Left cardiac atrium (tissue), 4 donors: ENCODE data around the gene HADHA. TPM values are rescaled to one million over a fixed set of nuclear protein-coding genes. Genes with fewer than 3 reads are reported as not detected.
A peak's percentile ranks its signal among the peaks of the same experiment; 100 is the strongest.

Experiments used
- ATAC-seq, 2 donors: fragments of 200-7000 bp; cut with Tn5 transposase; one replicate each; pipeline ENCODE4 v1.9.1; 2020; ENCODE audit warnings: mild to moderate bottlenecking in 2 of 2, moderate library complexity in 2 of 2
- DNase-seq: peaks from one replicate; pipeline ENCODE4 v3.0.0-alpha.2; 2020
- intact Hi-C, 2 donors: fragments of 100-400 bp; cut with DNase I; formaldehyde crosslinking; loops; one replicate each; pipeline versions ENCODE4 v1.14.1 to v1.15.1; 2022 to 2023
- total RNA-seq, 2 donors: library from RNA; stranded (reverse); fragmentation: NEBNext Ultra II Directional; extraction: Animal tissue kit (Norgen Biotek cat#: 25700); gene quantifications; one replicate each; pipeline ENCODE4 v1.2.1, GENCODE V29; 2021
- donor health status: DM: no; HTN: yes; CAD: no.
- donor health status: DM: no; HTN: yes; CAD: no; lungs with severe emphysema.
- donor health status: DM: yes; HTN: yes; CAD: no.
- donor health status: Dilated cardiomyopathy.

The HADHA gene
- total RNA-seq, 2 donors from 2014 or later, result 330 to 349 TPM

DNA sequence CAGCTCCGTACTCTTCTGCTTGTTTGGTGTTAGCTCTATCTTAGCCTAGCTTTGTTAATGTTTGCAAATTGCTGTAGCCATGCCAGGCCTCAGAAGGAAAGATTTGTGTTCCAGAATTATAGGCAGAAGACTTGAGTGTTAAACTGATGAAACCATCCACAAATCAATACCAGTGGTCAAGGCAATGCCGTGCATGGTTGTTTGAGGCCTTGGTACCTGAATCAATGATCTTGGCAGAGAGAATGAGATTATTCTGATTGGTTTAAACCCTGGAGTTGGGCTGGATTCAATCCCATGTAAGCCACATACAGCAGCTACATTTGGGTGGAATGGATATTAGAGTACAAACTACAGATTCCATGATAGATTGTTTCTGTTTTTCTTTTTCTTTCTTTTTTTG, 5.2 kb upstream of the HADHA start:
- ATAC-seq (no peak), DNase-seq (no peak)
- intact Hi-C loops, result no loop called here

DNA sequence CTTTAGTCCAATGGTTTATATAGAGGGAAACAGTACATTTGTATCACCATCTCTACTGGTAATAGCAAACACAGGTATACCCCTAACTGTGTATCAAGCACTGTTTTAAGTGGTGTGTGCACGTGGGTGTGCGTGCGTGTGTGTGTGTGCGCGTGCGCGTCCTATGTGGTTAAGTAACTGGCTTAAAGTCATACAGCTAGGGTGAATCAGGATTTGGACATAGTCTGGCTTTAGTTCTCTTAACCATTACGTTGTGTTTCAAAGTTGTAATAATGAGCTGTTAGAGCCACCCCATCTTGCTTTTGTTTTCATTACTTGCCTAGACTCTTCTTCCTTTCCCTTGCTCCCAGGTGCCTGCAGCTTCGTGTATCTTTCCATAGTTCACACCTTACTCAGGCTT, 2.4 kb upstream of the HADHA start:
- intact Hi-C loops, result no loop called here
- DNase-seq, result peak; percentile 32
- ATAC-seq, result no peak

DNA sequence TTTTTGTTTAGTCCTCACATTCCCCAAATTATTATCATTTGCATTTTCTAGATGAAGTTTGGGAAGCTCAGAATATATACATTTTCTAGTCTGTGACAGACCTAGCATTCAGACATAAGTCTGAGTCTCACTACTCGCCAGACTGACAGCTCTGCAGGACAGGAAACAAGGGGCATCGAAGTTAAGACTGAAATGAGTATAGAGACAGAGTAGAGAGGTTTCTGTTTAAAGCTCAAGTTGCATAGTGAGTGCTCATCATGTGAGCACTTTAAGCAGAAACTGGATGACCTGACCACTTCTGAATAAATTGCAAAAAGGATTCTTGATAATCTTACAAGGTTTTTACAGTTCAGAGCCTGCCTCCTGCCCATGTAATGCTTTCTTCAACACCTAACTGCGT, 1.4 kb upstream of the HADHA start:
- ATAC-seq, result no peak
- intact Hi-C loops, result no loop called here

DNA sequence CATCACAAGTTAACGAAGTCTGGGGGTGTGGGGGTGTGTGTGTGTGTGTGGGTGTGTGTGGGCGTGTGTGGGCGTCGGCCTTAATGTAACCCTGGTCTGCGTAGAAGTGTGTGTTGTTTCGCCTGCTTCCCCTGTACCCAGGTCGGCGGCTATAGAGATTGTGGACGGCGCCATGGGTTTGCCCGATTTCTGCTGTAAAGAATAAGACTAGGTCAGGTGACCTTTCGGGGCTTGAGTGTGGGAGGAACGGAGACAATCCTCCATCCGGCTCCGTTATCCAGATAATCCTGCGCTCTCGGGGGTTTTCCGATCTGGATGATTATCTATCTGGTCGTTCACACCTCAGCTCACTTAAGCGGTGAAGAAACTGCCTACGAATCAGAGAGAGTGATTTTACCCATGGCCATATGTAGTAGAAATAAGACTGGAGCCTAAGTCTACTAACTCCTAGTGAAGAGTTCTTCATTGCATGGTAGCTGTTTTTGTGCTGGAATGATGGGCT, 850 bp upstream of the HADHA start:
- intact Hi-C loops, result no loop called here
- ATAC-seq, result peak; percentile 13 to 43
- DNase-seq, result peak; percentile 34

More for the DNA sequence above, 1.4 kb upstream of the HADHA start:
- DNase-seq, result no peak

DNA sequence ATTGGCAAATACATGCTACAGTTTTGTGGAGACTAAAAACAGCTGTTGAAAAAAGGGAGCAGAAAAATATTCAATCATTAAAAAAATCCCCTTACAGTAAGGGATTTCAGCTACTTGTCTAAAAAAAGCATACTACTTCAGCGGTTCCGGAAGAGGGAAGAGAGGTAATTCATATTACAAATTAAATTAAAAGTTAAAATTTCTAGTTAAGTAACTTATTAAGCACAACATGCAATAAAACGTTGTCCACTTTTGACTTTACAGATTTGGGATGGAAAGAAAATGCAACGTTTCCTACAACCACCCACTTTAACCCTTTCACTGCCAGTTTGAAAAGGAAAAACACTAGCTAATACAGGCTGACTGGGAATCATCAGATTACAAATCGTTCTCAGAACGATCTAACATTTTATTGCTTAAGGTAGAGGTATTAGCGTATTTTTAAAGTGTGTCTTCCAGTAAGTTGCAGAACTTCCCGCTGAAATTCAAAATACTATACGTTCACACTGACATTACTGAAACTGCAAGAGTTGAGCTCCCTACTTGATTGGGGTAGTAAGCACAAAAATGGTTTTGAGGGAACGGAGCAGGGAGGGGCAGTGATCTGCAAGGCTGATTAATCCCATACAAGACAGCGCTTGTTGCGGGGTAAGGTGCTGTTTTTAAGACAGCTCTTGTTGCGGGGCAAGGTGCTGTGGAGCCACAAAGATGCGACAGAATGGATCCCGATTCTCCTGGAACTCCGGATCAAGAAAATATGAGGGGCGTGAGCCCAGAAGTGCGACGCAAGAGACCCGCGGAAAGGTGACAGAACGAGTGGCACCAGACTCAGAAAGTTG, 743 bp downstream of the HADHA start:
- no peak for DNase-seq
- peak in 1 of 2 donors; percentile 3 for ATAC-seq
- intact Hi-C loops, result no loop called here

DNA sequence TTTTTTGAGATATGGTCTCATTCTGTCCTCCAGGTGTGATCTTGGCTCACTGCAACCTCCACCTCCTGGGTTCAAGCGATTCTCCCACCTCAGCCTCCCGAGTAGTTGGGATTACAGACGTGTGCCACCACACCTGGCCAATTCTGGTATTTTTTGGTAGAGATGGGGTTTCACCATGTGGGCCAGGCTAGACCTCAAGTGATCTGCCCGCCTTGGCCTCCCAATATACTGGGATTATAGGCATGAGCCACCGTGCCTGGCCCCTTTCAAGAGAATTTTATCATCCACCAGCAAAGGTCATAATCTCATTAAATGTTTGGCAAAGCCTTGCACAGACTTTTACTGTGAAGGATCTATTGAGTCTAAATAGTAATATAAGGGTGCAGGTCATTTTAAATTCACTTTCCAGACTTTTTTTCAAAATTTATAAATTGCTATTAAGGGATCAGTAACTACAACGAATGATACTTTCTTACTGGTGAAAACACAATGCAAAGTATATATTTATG, 2.5 kb downstream of the HADHA start:
- no peak for DNase-seq
- ATAC-seq, result no peak
- intact Hi-C loops, result no loop called here

DNA sequence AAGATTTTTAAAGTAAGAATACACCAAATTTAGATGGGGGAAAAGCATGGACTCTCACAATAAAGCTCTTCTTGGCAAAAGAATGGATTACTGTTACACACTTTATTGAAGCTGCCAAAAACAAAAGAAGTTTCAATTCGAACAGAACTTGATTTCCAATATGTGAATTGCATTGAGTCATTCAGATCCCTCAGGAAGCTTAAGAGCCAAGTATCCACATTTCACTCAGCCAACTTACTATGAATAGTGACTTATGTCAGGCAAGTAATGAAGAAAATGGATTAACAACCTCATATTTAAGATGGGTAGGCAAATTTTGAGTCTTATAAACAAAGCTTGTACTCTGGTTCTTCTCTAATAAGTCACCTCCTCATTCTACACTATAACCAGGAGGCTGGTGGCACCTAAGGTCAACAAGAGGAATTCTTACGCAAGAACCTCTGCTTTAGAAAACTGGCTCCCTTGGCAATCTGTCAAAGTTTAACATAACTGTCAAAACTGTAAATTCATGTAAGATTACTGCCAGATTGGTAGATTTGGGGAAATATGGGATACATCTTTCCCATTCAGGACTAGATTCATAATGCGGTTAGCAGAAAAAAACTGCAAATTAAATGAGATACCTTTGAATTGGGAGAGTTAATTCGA, 6.0 kb downstream of the HADHA start:
- intact Hi-C loops, result loop anchor here in 1 of 2 donors (2.0 kb wide), 1 partner anchor 42 kb away; no protein-coding TSS in a partner anchor
- ATAC-seq (peak in 1 of 2 donors; percentile 31), DNase-seq (no peak)

DNA sequence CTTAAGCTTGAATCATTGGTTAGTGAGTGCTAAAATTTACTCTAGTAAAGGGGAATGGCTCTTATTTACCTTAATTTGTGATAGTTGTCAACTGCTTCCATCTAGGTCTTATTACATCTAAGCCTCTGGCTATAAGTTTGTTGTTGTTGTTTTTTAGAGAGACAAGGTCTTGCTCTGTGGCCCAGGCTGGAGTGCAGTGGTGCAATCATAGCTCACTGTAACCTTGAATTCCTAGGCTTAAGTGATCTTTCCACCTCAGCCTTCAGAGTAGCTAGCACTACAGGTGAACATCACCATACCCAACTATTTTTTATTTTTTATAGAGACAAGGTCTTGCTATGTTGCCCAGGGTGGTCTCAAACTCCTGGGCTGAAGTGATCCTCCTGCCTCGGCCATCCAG, 6.6 kb downstream of the HADHA start:
- no peak for DNase-seq
- no peak for ATAC-seq
- intact Hi-C loops, result loop anchor here in 1 of 2 donors (2.0 kb wide), 1 partner anchor 43 kb away; no protein-coding TSS in a partner anchor

DNA sequence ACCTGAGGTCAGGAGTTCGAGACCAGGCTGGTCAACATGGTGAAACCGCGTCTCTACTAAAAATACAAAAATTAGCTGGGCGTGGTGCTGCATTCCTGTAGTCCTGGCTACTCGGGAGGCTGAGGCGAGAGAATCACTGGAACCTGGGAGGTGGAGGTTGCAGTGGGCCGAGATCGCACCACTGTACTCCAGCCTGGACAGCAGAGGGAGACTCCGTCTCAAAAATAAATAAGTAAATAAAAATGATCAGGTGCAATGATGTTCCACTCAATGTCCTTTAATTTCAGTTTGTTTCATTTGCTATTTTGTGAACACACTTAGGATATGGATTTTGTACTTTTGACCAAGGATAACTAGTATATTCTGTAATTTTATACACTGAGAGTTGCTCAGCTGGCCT, 9.3 kb downstream of the HADHA start:
- no peak for ATAC-seq
- no peak for DNase-seq
- intact Hi-C loops, result no loop called here

DNA sequence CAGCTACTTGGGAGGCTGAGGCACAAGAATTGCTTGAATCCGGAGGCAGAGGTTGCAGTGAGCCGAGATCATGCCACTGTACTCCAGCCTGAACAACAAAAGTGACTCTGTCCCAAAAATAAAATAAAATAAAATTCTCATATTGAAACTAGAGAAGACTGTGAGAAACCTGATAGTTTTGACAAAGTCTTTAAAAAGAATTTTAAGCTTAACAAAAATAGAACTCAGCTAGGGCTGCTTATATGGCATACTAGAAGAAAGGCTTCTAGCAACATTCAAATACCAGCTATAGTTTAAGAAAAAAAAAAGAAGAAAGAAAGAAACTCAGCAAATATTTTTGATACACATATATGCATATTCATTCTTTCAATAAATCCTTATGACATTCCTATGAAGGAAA, 13.6 kb downstream of the HADHA start:
- intact Hi-C loops, result loop anchor here in 1 of 2 donors (5.0 kb wide), 1 partner anchor 51 kb away; no protein-coding TSS in a partner anchor
- DNase-seq (no peak), ATAC-seq (no peak)

DNA sequence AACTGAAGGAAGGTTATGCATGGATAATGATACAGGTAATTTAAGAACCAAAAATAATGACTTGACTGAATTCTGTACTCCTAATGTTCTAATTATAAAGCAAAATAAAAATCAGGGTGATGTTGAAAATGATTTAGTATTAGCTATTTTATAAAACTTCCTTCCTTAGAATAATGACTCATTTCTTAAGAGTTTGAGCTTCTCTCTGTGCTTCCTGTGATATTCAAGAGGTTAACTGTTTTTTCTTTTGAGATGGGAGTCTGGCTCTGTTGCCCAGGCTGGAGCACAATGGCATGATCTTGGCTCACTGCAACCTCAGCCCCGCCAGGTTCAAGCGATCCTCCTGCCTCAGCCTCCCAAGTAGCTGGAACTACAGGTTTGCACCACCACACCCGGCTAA, 14.8 kb downstream of the HADHA start:
- no peak for DNase-seq
- intact Hi-C loops, result no loop called here
- ATAC-seq, result no peak

DNA sequence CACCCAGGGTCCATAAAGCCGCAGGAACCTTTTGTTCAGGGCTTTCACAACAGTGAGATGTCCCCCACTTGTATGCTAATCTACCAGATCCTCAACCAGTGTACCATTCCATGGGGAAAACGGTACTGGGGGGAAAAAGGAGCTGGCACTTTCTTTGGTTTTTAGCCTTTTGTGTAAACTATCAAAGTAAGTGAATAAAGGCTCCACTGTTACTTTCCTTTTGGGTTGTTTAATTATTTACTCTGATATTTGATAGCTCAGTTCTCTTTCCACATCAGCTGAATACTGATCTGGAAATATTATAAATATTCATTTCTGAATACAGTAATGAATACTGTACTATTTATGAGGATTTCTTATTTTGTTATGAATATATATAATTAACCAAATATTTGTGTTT, 20.3 kb downstream of the HADHA start:
- ATAC-seq, result no peak
- intact Hi-C loops, result no loop called here
- no peak for DNase-seq

DNA sequence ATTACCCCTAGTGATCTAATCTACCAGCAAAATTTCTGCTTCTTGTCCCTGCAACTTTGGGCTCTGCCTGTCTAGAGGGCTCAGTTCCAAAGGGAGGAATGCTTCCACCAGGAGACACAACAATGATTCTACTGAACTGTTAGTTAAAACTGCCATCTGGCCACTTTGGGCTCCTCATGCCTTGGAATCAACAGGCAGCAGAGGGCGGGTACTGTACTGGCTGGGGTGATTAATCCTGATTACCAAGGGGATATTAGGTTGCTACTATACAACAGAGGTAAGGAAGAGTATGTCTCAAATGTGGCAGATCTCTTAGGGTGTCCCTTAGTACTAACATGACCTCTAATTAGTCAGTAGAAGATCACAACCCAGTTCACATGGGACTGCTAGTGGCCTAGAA, 21.4 kb downstream of the HADHA start:
- intact Hi-C loops, result no loop called here
- ATAC-seq, result no peak
- DNase-seq, result no peak

DNA sequence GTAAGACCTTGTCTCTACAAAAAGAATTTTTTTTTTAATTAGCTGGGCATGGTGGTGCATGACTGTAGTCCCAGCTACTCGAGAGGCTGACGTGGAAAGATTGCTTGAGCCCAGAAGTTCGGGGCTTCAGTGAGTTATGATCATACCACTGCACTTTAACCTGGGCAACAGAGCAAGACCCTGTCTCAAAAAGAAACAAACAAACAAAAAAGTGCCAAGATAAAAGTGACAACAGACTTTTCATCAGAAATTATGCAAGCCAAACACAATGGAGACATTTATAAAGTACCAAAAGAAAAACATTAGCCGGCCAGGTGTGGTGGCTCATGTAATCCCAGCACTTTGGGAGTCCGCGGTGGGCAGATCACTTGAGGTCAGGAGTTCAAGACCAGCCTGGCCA, 26.7 kb downstream of the HADHA start:
- DNase-seq, result no peak
- intact Hi-C loops, result no loop called here

DNA sequence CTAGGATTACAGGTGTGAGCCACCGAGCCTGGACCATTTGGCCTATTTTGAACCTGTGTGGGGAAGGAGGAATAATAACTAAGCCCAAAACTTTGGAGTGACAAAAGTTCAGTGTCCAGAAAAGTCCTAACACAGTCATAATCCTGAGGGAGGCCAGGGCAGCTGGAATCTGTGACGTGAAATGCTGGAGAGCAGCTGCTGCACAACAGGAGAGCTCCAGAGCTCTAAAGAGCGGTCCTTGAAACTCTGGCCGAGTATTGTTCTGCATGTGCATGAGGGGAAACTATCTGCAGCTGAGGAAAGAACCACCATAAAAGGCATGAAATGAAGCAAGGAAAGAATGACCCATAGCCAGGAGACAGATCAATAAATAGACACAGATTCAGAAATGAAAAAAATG, 27.8 kb downstream of the HADHA start:
- no peak for DNase-seq
- ATAC-seq, result no peak
- intact Hi-C loops, result no loop called here

More for the DNA sequence above, 26.7 kb downstream of the HADHA start:
- ATAC-seq, result no peak

DNA sequence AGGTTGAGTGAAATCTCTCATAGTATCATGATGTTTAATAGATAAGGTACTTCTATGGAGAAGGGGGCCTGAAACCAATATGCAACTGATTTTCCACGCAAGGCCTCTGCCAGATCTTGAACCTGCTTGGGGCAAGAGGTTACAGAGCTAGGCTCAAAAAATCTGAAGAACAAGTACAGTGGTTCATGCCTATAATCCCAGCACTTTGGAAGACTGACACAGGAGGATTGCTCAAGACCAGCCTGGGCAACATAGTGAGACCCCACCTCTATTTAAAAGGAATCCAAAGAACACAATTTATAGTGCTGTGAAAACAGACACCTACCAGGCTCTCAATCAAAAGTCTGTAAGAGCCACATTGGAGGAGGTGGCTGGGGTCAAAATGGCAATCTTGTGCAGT, 28.6 kb downstream of the HADHA start:
- DNase-seq, result no peak
- ATAC-seq, result no peak
- intact Hi-C loops, result no loop called here

DNA sequence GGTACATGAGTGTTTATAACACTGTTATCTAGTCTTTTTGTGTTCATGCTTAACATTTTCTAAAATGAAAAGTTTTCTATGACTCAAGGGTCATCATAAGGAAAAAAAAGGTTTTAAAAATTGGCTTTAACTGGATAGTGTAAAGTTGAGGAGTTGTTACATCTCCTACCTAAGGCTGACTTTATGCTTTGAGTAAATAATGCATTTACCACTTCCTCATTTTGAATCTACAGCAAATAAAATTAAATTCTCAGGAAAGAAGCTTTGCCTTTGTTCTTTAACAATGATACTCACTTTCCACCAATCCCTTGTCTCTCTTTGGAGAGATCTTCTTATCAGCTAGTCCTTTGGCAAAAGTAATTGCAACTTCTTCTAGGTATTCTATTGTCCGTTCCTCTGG, 29.7 kb downstream of the HADHA start:
- DNase-seq (no peak), ATAC-seq (no peak)
- intact Hi-C loops, result no loop called here

DNA sequence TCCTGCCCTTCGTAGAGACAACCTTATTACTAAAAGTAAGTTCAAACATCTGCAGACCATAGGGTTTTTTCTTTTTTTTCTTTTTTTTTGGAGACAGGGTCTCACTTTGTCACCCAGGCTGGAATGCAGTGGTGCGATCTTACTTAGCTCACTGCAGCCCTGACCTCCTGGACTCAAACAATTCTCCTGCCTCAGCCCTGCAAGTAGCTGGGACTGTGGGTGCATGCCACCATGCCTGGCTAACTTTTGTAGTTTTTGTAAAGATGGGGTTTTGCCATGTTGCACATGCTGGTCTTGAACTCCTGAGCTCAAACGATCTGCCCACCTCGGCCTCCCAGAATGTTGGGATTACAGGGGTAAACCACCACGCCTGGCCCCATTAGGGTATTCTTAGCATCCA, 32.4 kb downstream of the HADHA start:
- ATAC-seq (no peak), DNase-seq (no peak)
- intact Hi-C loops, result no loop called here

DNA sequence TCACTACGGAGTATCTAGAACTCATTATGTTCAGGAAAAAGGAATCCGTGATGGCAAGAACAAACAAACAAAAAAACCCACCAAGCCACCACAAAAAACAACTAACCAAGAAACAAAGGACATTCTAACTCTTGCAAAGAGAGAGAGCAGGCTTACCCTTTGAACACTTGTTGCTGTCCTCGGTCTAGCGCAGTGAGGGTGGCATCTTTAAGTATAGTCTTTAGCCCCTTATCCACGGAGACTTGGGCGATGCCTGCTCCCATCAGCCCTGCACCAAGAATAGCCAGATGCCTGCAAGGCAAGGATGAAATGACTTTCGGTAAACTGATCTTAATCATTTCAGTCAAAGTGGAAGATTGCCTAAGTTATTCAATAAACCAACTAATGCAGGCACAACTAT, 40.5 kb downstream of the HADHA start:
- ATAC-seq (no peak), DNase-seq (no peak)
- intact Hi-C loops, result no loop called here

DNA sequence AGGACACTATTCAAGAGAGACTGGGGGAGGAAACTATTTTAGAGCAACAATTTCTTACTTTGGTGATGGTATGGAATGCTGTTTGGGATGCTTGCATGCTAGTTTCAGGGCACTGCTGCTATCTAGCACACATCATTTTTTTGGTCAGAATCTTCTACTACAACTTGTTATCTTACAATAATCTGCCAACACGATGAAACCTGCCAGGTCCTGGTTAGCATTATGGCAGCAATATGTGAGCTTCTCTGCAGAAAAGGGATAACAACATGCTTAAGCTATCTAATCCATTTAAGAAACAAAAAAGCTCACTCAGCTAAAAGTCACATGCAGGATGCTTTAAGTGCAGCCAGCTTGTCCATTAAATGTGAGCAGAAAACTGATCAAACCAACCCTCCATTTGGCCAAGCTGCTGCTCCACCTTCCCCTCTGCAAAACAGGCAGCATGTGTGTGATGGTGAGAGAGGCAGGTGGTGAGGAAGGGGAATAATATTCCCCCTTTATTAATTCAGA, 41.4 kb downstream of the HADHA start:
- DNase-seq (no peak), ATAC-seq (no peak)
- intact Hi-C loops, result no loop called here
